ENCODE measurements around the gene FAM184A. TPM values are rescaled to one million over a fixed set of nuclear protein-coding genes. Genes with fewer than 3 reads are reported as not detected.

FAM184A gene
- total and polyA plus RNA-seq, 5 experiments from 2014 or later, result 0.51 to 5.3 (median 2.2) TPM

DNA sequence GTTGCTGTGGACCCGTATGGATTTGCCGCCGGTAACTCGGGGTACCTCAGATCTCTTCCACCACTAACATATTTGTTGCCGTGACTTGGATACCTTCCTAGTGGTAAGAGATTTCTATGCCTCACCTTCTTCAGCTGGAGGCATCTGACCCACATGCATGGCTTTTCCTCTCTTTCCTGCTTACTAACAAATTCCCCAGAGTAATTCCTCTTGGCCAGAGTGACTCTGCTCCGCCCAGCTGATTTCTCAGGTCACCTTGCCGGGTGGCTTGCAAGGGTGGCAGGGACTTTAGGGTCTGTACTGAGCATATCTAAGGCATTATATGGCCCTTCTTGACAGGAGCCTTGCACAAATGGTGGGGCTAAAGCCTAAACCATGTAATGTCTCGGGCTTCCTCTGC lies 38.2 kb downstream of the FAM184A start:
- no peak for DNase-seq
- H3K27me3 Mint-ChIP-seq, result no peaks in the 10 kb centered on the region
- no peaks in the 10 kb centered on the region for H3K9me3 Mint-ChIP-seq
- H3K4me1 Mint-ChIP-seq, result peaks cover 0 to 4% (median 0%) of the 10 kb centered on the region in 4 donors
- POLR2A ChIA-PET, result no interaction called here
- H3K4me3 Mint-ChIP-seq, result no peak overlapping the region
- ATAC-seq, result no peak
- H3K27ac Mint-ChIP-seq, result no peak overlapping the region
- peaks cover 0 to 2% (median 0%) of the 10 kb centered on the region in 3 donors for H3K36me3 Mint-ChIP-seq

DNA sequence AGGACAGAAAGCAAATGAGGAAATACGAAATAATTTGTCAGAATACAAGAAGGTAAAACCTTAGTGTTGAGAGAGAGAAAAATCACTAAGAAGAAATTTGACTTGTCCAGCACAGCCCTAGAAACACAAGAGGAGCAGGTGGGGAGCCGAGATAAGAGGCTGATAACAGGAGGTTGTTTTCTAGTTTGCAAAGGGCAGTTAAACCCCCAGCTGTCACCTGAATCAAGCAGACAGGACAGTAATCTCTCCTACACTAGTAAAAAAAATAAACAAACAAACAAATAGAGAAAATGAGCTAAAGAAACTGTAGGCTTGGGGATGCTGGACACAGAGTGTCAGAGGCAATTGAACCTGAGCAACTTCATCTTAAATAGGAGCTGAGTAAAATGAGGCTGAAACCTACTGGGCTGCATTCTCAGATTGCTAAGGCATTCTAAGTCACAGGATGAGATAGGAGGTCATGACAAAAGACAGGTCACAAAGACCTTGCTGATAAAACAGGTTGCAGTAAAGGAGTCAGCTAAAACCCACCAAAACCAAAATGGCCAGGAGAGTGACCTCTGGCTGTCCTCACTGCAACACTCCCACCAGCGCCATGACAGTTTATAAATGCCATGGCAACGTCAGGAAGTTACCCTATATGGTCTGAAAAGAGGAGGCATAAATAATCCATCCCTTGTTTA lies 40.4 kb downstream of the FAM184A start:
- Mint-ChIP-seq H3K4me3 (no peak overlapping the region), H3K9me3 (no peaks in the 10 kb centered on the region), H3K27me3 (no peaks in the 10 kb centered on the region), H3K27ac (no peak overlapping the region), H3K36me3 (no peaks in the 10 kb centered on the region), H3K4me1 (peaks cover 0 to 3% (median 0%) of the 10 kb centered on the region in 4 donors)
- DNase-seq (no peak), ATAC-seq (no peak)
- POLR2A ChIA-PET, result no interaction called here

DNA sequence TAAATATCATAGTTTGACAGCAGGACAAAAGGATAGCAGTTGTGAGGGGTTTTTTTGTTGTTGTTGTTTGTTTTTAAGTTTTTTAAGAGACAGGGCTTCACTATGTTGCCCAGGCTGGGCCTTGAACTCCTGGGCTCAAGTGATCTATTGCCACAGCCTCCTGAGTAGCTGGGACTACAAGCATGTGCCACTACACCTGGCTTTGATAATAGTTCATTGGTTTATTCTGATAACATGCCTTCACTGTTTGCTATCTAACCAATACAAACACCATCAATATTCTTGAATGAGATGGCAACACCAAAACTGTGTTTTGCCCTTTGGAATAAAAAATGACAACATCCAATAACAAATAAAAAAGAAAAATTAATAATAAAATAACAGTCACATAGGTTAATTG lies 41.2 kb downstream of the FAM184A start:
- Mint-ChIP-seq H3K27me3 (no peaks in the 10 kb centered on the region), H3K4me3 (no peak overlapping the region), H3K36me3 (no peaks in the 10 kb centered on the region), H3K27ac (no peak overlapping the region), H3K4me1 (peaks cover 0 to 2% (median 0%) of the 10 kb centered on the region in 4 donors), H3K9me3 (no peaks in the 10 kb centered on the region)
- DNase-seq (no peak), ATAC-seq (no peak)
- POLR2A ChIA-PET, result no interaction called here

DNA sequence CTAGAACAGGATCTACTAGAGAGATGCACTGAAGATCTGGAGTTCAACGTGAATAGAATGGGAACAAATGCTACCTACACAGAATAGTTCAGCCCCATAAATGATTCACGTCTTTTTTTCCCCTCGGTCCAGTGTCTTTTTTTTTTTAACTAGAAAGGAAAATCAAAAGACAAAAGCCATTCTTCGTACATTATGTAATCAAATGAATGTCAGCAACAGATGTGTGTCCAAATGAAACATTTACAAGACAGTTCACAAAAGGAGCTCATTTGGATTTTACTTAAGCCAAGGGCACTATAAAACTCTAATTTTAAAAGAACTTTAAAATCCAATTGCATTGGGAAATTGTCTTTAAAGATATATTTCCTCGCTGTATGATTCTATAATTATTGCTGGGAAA lies 42.4 kb downstream of the FAM184A start:
- no peaks in the 10 kb centered on the region for H3K9me3 Mint-ChIP-seq
- H3K27ac Mint-ChIP-seq, result no peak overlapping the region
- H3K4me1 Mint-ChIP-seq, result peaks cover 0 to 2% (median 0%) of the 10 kb centered on the region in 4 donors
- no peaks in the 10 kb centered on the region for H3K36me3 Mint-ChIP-seq
- no peak for DNase-seq
- no peaks in the 10 kb centered on the region for H3K27me3 Mint-ChIP-seq
- POLR2A ChIA-PET, result no interaction called here
- no peak overlapping the region for H3K4me3 Mint-ChIP-seq
- ATAC-seq, result no peak

DNA sequence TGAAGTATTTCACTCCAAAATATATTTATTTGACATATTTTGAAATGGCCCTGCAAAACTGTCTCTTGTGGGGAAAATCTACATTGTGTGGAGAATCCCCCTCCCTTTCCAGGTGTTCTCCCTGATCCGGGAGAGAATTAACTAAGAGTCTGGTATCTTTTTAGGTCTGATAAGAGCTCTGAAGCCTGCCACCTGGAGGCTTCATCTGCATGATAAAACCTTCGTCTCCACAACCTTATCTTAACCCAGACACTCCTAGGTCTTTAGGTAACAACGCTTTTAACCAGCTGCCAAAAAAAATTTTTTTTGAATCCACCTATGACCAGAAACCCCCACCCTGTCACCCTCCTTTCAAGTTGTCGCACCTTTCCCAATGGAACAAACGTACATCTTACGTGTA lies 43.0 kb downstream of the FAM184A start:
- H3K4me3 Mint-ChIP-seq, result no peak overlapping the region
- H3K4me1 Mint-ChIP-seq, result peaks cover 0 to 2% (median 0%) of the 10 kb centered on the region in 4 donors
- ATAC-seq (no peak), DNase-seq (no peak)
- H3K27me3 Mint-ChIP-seq, result no peaks in the 10 kb centered on the region
- H3K27ac Mint-ChIP-seq, result peak overlapping the region in 1 of 10 donors; percentile 27
- H3K36me3 Mint-ChIP-seq, result no peaks in the 10 kb centered on the region
- POLR2A ChIA-PET, result no interaction called here
- no peaks in the 10 kb centered on the region for H3K9me3 Mint-ChIP-seq

DNA sequence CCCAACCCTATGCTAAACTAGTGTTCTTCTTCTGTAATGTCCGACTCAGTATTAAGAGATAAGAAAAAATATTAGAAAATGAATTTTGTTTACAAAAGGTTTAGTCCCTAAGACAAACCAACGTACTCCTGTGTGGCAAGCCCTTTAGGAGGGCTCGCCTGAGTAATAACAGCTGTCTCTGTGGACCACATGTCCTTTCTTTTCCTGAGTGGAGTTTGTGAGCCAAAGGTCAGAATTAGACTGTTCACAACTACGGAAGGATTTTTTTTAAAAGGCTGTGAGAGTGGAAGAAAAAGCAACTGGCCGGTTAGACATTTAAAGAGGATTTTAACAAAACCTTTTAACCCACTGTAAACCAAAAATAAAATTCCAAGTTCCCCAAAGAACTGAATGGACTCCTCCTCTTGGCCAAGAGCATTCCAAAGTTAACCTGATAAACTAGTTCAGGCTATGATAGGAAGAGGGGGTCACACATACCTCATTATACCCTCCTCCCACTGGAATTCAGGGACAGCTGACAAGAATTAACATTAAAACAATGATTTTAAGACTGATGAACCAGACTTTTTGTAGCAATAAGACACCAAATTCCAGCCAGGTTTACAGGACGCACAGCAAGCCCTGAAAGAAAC lies 43.5 kb downstream of the FAM184A start:
- H3K9me3 Mint-ChIP-seq, result no peaks in the 10 kb centered on the region
- ATAC-seq (no peak), DNase-seq (no peak)
- peaks cover 0 to 2% (median 0%) of the 10 kb centered on the region in 4 donors for H3K4me1 Mint-ChIP-seq
- H3K4me3 Mint-ChIP-seq, result no peak overlapping the region
- no peak overlapping the region for H3K27ac Mint-ChIP-seq
- H3K36me3 Mint-ChIP-seq, result no peaks in the 10 kb centered on the region
- H3K27me3 Mint-ChIP-seq, result no peaks in the 10 kb centered on the region
- POLR2A ChIA-PET, result no interaction called here

DNA sequence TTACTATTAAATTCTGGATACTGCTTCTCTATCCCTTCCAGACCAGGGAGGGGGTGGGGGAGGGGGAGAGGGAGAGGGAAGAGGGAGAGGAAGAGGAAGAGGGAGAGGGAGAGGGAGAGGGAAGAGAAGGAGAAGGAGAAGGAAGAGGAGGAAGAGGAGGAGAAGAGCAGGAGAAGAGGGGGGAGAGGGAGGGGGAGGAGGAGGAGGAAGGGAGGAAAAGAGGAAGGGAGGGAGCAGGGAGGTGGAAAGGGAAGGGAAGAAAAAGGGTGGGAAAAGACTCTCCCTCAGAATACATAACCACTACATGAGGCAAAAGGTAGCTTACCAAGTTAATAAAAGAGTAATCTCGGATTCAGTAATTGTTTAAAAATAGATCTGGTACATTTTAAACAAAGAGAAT lies 46.0 kb downstream of the FAM184A start:
- H3K27me3 Mint-ChIP-seq, result no peaks in the 10 kb centered on the region
- H3K36me3 Mint-ChIP-seq, result no peaks in the 10 kb centered on the region
- no peak for DNase-seq
- POLR2A ChIA-PET, result no interaction called here
- H3K4me3 Mint-ChIP-seq, result no peak overlapping the region
- no peaks in the 10 kb centered on the region for H3K9me3 Mint-ChIP-seq
- no peaks in the 10 kb centered on the region for H3K4me1 Mint-ChIP-seq
- no peak overlapping the region for H3K27ac Mint-ChIP-seq
- no peak for ATAC-seq

DNA sequence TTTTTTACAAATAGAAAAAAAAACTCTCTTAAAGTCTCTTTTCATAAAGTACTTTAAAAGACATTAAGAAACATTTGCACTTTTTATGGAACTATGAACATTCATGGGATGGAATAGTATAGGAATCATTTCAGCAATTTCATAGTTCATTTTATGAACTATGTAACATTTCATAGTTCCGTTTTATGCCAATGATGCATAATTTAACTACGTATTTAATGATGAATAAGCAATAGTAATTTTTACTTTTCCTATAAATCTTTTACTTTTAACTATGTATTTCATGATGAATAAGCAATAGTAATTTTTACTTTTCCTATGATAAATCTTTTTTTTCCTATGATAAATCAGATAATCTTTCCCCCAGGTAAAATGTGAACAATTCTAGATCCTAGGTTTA lies 47.7 kb downstream of the FAM184A start:
- Mint-ChIP-seq H3K4me1 (peaks cover 0 to 2% (median 0%) of the 10 kb centered on the region in 4 donors), H3K4me3 (no peak overlapping the region), H3K27me3 (peaks cover 0 to 4% (median 0%) of the 10 kb centered on the region in 5 donors), H3K27ac (no peak overlapping the region), H3K9me3 (no peaks in the 10 kb centered on the region), H3K36me3 (no peaks in the 10 kb centered on the region)
- POLR2A ChIA-PET, result no interaction called here
- DNase-seq (no peak), ATAC-seq (no peak)

DNA sequence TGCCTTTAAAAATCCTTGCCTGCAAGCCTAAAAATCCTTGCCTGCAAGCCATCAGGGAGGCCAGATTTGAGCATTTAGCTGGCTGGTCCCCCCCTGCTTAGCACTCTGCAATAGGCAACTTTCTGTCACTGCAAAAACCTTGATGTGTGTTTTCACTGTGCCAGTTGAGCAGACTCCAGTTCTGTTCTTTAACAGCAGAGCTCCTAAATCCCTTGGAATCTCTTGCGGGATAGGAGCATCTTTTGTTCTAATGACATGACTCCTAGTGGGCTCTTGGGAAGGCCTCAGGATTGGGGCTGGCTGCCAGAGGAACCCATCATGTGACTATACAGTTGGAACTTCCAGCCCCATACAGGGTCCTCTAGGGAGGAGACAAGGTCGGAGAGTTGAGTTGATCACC lies 50.4 kb downstream of the FAM184A start:
- Mint-ChIP-seq H3K36me3 (no peaks in the 10 kb centered on the region), H3K4me3 (no peak overlapping the region), H3K27me3 (peaks cover 0 to 4% (median 0%) of the 10 kb centered on the region in 5 donors), H3K9me3 (no peaks in the 10 kb centered on the region), H3K27ac (peak overlapping the region in 1 of 10 donors; percentile 39), H3K4me1 (peaks cover 0 to 2% (median 0%) of the 10 kb centered on the region in 4 donors)
- DNase-seq (no peak), ATAC-seq (no peak)
- POLR2A ChIA-PET, result no interaction called here

DNA sequence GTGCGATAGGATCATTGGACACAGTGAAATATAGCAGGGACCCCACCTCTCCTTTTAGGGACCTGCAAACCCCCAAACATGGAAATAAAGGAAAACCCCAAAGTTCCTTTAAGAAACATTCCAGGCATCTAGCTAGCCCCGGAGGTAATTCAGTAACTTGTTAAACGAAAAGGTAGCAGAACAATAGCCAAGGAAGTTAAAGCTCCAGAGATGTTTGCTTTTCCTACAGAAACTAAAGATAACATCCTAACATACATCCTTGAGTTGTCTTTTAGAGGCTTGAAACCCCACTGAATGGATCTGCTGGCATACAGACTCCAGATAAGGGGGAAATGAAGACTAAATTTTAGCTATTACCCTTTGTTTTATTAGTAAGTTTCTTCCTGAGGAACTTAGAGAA lies 51.0 kb downstream of the FAM184A start:
- POLR2A ChIA-PET, result no interaction called here
- no peak for ATAC-seq
- Mint-ChIP-seq H3K9me3 (no peaks in the 10 kb centered on the region), H3K27me3 (peaks cover 0 to 4% (median 0%) of the 10 kb centered on the region in 5 donors), H3K27ac (no peak overlapping the region), H3K4me3 (no peak overlapping the region), H3K4me1 (peaks cover 0 to 2% (median 0%) of the 10 kb centered on the region in 4 donors), H3K36me3 (no peaks in the 10 kb centered on the region)
- no peak for DNase-seq

DNA sequence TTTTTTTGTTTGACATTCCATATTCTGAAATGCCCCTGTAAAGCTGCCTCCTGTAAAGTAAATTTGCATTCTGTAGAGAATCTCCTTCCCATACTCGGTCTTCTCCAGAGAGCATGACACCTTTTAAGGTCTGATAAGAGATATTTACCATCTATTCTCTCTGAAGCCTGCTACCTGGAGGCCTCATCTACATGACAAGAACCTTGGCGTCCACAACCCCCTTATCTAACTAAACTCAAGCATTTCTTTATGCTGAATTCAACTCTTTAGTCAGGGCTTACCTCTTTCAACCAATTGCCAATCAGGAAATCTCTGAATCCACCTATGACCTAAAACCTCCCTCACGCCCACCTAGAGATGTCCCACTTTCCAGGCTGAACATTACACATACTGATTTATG lies 51.6 kb downstream of the FAM184A start:
- no peak for ATAC-seq
- H3K36me3 Mint-ChIP-seq, result no peaks in the 10 kb centered on the region
- no peaks in the 10 kb centered on the region for H3K9me3 Mint-ChIP-seq
- peaks cover 0 to 2% (median 0%) of the 10 kb centered on the region in 4 donors for H3K4me1 Mint-ChIP-seq
- DNase-seq, result no peak
- no peak overlapping the region for H3K27ac Mint-ChIP-seq
- H3K27me3 Mint-ChIP-seq, result peaks cover 0 to 4% (median 0%) of the 10 kb centered on the region in 5 donors
- no peak overlapping the region for H3K4me3 Mint-ChIP-seq
- POLR2A ChIA-PET, result no interaction called here

DNA sequence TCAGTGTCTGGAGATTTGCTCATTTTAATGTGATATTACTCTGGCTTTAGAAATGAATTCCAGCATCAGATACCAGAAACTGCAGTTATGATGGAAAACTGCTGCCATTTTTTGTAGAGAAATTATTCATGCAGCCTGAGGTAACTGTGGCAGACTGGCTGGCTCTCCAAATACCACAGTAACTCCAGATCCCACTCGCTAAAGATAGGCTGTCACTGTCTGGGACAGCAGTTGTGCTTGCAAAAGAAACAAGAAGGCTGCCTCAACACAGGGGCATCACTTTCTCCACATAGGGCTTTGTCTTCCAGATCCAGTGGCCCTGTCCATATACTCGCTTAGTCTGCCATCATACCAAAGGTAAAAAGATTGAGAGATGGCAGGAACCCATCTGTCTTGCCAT lies 52.7 kb downstream of the FAM184A start:
- DNase-seq, result no peak
- Mint-ChIP-seq H3K4me1 (peaks cover 0 to 3% (median under 1%) of the 10 kb centered on the region in 4 donors), H3K27ac (no peak overlapping the region), H3K36me3 (peaks cover 0 to under 1% (median 0%) of the 10 kb centered on the region in 3 donors), H3K27me3 (peaks cover 0 to 4% (median 0%) of the 10 kb centered on the region in 5 donors), H3K9me3 (no peaks in the 10 kb centered on the region), H3K4me3 (no peak overlapping the region)
- no peak for ATAC-seq
- POLR2A ChIA-PET, result no interaction called here

DNA sequence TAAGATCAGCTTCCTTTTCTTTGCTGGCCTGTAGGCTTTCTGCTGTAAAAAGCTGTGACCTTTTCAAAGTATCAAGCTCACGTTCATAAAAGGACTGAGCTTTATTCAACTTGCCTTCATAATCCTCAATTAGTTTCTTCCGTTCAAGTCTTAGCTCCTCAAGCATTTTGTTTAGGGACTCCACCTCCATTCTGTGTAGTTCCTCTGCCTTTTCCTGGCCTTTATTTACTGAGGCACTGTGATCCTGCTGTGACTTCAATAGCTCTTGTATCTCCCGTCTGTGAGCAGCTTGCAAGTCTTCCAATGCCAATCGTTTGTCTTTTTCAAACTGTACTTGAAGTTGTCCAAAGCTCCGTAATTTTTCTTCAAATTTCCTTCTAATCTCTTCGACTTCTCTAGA lies 54.4 kb downstream of the FAM184A start:
- no peak for ATAC-seq
- no peaks in the 10 kb centered on the region for H3K9me3 Mint-ChIP-seq
- no peak overlapping the region for H3K4me3 Mint-ChIP-seq
- peaks cover 0 to 10% (median 0%) of the 10 kb centered on the region in 3 donors for H3K36me3 Mint-ChIP-seq
- H3K27ac Mint-ChIP-seq, result no peak overlapping the region
- peaks cover 0 to 4% (median 0%) of the 10 kb centered on the region in 5 donors for H3K27me3 Mint-ChIP-seq
- DNase-seq, result no peak
- H3K4me1 Mint-ChIP-seq, result peaks cover 0 to 5% (median 2%) of the 10 kb centered on the region in 4 donors
- POLR2A ChIA-PET, result no interaction called here

DNA sequence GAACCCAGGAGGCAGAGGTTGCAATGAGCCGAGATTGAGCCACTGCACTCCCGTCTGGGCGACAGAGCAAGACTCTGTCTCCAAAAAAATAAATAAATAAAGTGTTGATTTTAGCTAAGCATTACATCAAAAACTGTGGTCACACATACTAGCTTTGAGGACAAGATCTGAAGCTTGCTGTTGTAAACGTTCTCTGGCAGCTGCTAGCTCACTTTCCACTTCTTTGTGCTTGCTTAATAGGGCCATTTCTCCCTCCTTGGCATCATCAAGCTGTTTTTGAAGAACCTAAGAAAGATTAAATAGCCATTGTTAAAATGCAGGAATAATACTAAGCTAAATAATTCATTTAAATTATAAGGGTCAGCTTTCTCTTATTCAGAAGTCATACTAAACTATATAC lies 55.7 kb downstream of the FAM184A start:
- ATAC-seq (no peak), DNase-seq (no peak)
- no peak overlapping the region for H3K27ac Mint-ChIP-seq
- no peak overlapping the region for H3K4me3 Mint-ChIP-seq
- peaks cover 0 to 4% (median 0%) of the 10 kb centered on the region in 5 donors for H3K27me3 Mint-ChIP-seq
- POLR2A ChIA-PET, result no interaction called here
- H3K36me3 Mint-ChIP-seq, result peaks cover 0 to 10% (median 0%) of the 10 kb centered on the region in 3 donors
- H3K9me3 Mint-ChIP-seq, result no peaks in the 10 kb centered on the region
- peaks cover 0 to 5% (median 2%) of the 10 kb centered on the region in 4 donors for H3K4me1 Mint-ChIP-seq

Measured in naive thymus-derived CD8-positive, alpha-beta T cell (primary cell).